ENCODE measurements around the gene DLK2. TPM values are rescaled to one million over a fixed set of nuclear protein-coding genes. Genes with fewer than 3 reads are reported as not detected.

The DLK2 gene
- total RNA-seq, 1 experiment from 2014 or later: 1.6 TPM

GRCh38 chr6:43405354-43405753, 50.0 kb downstream of the DLK2 start:
- no peaks in the 10 kb centered on the region for H3K79me2 ChIP-seq (ENCODE audit: insufficient read depth, low read length)
- no peak overlapping the region for H2AFZ ChIP-seq (ENCODE audit: low read depth, low read length, poor library complexity, severe bottlenecking)
- no peaks in the 10 kb centered on the region for H3K9me2 ChIP-seq (ENCODE audit: insufficient read depth)
- POLR2A ChIA-PET: no interaction called here
- CTCF ChIA-PET: no interaction called here
- H4K20me1 ChIP-seq (ENCODE audit: insufficient read depth): no peaks in the 10 kb centered on the region
- intact Hi-C loops (cut with micrococcal nuclease): no loop called here
- DNase-seq (ENCODE audit: low read depth, low spot score) (no peak), ATAC-seq (no peak)
- no peak overlapping the region for H3K27ac ChIP-seq (ENCODE audit: low read depth, low read length)
- no TSS peak for BruUV-seq (replicated peaks)
- H3K4me3 ChIP-seq (replicated peaks in 1 of 2; ENCODE audit: low read depth in 1 of 2, low read length in 2 of 2): no peak overlapping the region
- no peak for TF ChIP-seq EGR1 (IDR thresholded peaks at IDR 0.05; ENCODE audit: low read depth)
- TF ChIP-seq FOSL1 (IDR thresholded peaks at IDR 0.05; ENCODE audit: low read depth): no peak
- TF ChIP-seq, protein P1, sequence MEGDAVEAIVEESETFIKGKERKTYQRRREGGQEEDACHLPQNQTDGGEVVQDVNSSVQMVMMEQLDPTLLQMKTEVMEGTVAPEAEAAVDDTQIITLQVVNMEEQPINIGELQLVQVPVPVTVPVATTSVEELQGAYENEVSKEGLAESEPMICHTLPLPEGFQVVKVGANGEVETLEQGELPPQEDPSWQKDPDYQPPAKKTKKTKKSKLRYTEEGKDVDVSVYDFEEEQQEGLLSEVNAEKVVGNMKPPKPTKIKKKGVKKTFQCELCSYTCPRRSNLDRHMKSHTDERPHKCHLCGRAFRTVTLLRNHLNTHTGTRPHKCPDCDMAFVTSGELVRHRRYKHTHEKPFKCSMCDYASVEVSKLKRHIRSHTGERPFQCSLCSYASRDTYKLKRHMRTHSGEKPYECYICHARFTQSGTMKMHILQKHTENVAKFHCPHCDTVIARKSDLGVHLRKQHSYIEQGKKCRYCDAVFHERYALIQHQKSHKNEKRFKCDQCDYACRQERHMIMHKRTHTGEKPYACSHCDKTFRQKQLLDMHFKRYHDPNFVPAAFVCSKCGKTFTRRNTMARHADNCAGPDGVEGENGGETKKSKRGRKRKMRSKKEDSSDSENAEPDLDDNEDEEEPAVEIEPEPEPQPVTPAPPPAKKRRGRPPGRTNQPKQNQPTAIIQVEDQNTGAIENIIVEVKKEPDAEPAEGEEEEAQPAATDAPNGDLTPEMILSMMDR (IDR thresholded peaks at IDR 0.05 in 2 of 3, conservative IDR thresholded peaks at IDR 0.05 in 1 of 3; ENCODE audit: borderline replicate concordance in 1 of 3, insufficient read depth in 1 of 3, low read depth in 2 of 3, low read length in 2 of 3): no peak
- no peak for TF ChIP-seq ELF1 (IDR thresholded peaks at IDR 0.05; ENCODE audit: borderline replicate concordance, low read depth)
- TF ChIP-seq SP1 (IDR thresholded peaks at IDR 0.05; ENCODE audit: low read depth): no peak
- TF ChIP-seq RAD21 (IDR thresholded peaks at IDR 0.05; ENCODE audit: low read depth): no peak
- TF ChIP-seq SRF (IDR thresholded peaks at IDR 0.05; ENCODE audit: low read depth): no peak
- TF ChIP-seq, protein P2, sequence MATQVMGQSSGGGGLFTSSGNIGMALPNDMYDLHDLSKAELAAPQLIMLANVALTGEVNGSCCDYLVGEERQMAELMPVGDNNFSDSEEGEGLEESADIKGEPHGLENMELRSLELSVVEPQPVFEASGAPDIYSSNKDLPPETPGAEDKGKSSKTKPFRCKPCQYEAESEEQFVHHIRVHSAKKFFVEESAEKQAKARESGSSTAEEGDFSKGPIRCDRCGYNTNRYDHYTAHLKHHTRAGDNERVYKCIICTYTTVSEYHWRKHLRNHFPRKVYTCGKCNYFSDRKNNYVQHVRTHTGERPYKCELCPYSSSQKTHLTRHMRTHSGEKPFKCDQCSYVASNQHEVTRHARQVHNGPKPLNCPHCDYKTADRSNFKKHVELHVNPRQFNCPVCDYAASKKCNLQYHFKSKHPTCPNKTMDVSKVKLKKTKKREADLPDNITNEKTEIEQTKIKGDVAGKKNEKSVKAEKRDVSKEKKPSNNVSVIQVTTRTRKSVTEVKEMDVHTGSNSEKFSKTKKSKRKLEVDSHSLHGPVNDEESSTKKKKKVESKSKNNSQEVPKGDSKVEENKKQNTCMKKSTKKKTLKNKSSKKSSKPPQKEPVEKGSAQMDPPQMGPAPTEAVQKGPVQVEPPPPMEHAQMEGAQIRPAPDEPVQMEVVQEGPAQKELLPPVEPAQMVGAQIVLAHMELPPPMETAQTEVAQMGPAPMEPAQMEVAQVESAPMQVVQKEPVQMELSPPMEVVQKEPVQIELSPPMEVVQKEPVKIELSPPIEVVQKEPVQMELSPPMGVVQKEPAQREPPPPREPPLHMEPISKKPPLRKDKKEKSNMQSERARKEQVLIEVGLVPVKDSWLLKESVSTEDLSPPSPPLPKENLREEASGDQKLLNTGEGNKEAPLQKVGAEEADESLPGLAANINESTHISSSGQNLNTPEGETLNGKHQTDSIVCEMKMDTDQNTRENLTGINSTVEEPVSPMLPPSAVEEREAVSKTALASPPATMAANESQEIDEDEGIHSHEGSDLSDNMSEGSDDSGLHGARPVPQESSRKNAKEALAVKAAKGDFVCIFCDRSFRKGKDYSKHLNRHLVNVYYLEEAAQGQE (IDR thresholded peaks at IDR 0.05; ENCODE audit: low read depth): no peak
- TF ChIP-seq, protein P3, sequence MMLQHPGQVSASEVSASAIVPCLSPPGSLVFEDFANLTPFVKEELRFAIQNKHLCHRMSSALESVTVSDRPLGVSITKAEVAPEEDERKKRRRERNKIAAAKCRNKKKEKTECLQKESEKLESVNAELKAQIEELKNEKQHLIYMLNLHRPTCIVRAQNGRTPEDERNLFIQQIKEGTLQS (IDR thresholded peaks at IDR 0.05): no peak
- no peak for TF ChIP-seq POLR2A (IDR thresholded peaks at IDR 0.05; ENCODE audit: borderline replicate concordance, extremely low read depth, insufficient read depth, insufficient read length)
- no peak for TF ChIP-seq EZH2 (IDR thresholded peaks at IDR 0.05)
- no peak for TF ChIP-seq YY1 (IDR thresholded peaks at IDR 0.05; ENCODE audit: extremely low read depth, insufficient replicate concordance, low read depth, low read length)
- no peak for TF ChIP-seq CEBPB (IDR thresholded peaks at IDR 0.05; ENCODE audit: low read depth)
- TF ChIP-seq, protein P4, sequence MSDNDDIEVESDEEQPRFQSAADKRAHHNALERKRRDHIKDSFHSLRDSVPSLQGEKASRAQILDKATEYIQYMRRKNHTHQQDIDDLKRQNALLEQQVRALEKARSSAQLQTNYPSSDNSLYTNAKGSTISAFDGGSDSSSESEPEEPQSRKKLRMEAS (IDR thresholded peaks at IDR 0.05): no peak
- TF ChIP-seq JUND (IDR thresholded peaks at IDR 0.05): no peak
- no peak for TF ChIP-seq ZNF274 (IDR thresholded peaks at IDR 0.05; ENCODE audit: low read depth, low read length)
- no peak for TF ChIP-seq TCF7L2 (IDR thresholded peaks at IDR 0.05; ENCODE audit: borderline replicate concordance, extremely low read depth, insufficient read depth, insufficient read length)
- no peak for TF ChIP-seq ZFX (IDR thresholded peaks at IDR 0.05)
- TF ChIP-seq EZH2phosphoT487 (IDR thresholded peaks at IDR 0.05; ENCODE audit: borderline replicate concordance): no peak
- no peaks in the 10 kb centered on the region for H3K36me3 ChIP-seq (ENCODE audit: control insufficient read depth in 1 of 2, insufficient read depth in 2 of 2, low read length in 2 of 2)
- no peaks in the 10 kb centered on the region for H3K27me3 ChIP-seq (ENCODE audit: insufficient read depth, low read length)
- H3K9ac ChIP-seq (ENCODE audit: low read length): no peak overlapping the region
- RAD21 ChIA-PET (ENCODE audit: low non-redundant PET in 1 of 2, low total read pairs in 2 of 2, uncharacterized antibody in 2 of 2, unreplicated experiment in 2 of 2): no interaction called here
- no peak overlapping the region for H3K4me2 ChIP-seq (ENCODE audit: low read length)
- no peaks in the 10 kb centered on the region for H3K9me3 ChIP-seq (ENCODE audit: control insufficient read depth in 1 of 2, insufficient read depth in 1 of 2, low read depth in 1 of 2, low read length in 2 of 2)
- 0 out of 4 replicates have a peak, but pooled peaks cover 2 to 3% of the 10 kb centered on the region in 2 experiments for H3K4me1 ChIP-seq (ENCODE audit: control insufficient read depth in 1 of 2, insufficient read depth in 2 of 2, low read length in 2 of 2)

Data from HCT116 (cell line).